ENCODE results near the gene RHOT2. TPM values are rescaled to one million over a fixed set of nuclear protein-coding genes. Genes with fewer than 3 reads are reported as not detected.

The RHOT2 gene
- total and polyA plus RNA-seq, 2 of the 8 experiments (the other 6 are each of a cell fraction or from before 2014, with no cell fraction given) = 149 to 194 TPM

- TF ChIP-seq TAF7 (optimal IDR thresholded peaks at IDR 0.05; ENCODE audit: borderline replicate concordance, low read depth, low read length) = peak; percentile 92
- TF ChIP-seq SIN3A (conservative IDR thresholded peaks at IDR 0.05 in 1 of 2, IDR thresholded peaks at IDR 0.05 in 1 of 2; ENCODE audit: low read depth in 1 of 2, low read length in 2 of 2) = peak in 1 of 2 experiments; percentile 96; a peak in 2 of 4 replicates
- TF ChIP-seq GABPA (IDR thresholded peaks at IDR 0.05; ENCODE audit: borderline replicate concordance, insufficient read depth, low read length) = peak; percentile 91
- no peak for TF ChIP-seq EGR1 (IDR thresholded peaks at IDR 0.05; ENCODE audit: borderline replicate concordance, low read depth, low read length)
- peak; percentile 73; the same call in 1 of the 2 replicates for TF ChIP-seq POLR2AphosphoS5 (IDR thresholded peaks at IDR 0.05; ENCODE audit: low read depth, low read length)
- peak; percentile 62; the same call in 1 of the 2 replicates for TF ChIP-seq ATF2 (IDR thresholded peaks at IDR 0.05; ENCODE audit: low read length)
- TF ChIP-seq KDM5A (IDR thresholded peaks at IDR 0.05; ENCODE audit: low read length) = 0 out of 2 replicates have a peak, but pooled peaks have one; percentile 42
- TF ChIP-seq TAF1 (IDR thresholded peaks at IDR 0.05; ENCODE audit: low read depth, low read length) = peak; percentile 92
- peak; percentile 14; the same call in 1 of the 2 replicates for TF ChIP-seq GTF2F1 (IDR thresholded peaks at IDR 0.05; ENCODE audit: borderline replicate concordance, low read depth, low read length)
- peak; percentile 60; the same call in 1 of the 2 replicates for TF ChIP-seq CHD2 (IDR thresholded peaks at IDR 0.05; ENCODE audit: low read length)
- TF ChIP-seq ATF3 (IDR thresholded peaks at IDR 0.05; ENCODE audit: insufficient read depth, low read depth, low read length) = no peak
- peak; percentile 55; the same call in 1 of the 2 replicates for TF ChIP-seq SP1 (IDR thresholded peaks at IDR 0.05; ENCODE audit: low read depth, low read length)
- TF ChIP-seq CTCF (IDR thresholded peaks at IDR 0.05; ENCODE audit: control extremely low read depth in 1 of 3, insufficient read depth in 1 of 3, low read depth in 1 of 3, low read length in 3 of 3) = no peak
- no peak for TF ChIP-seq CEBPB (IDR thresholded peaks at IDR 0.05; ENCODE audit: low read depth, low read length)
- TF ChIP-seq USF2 (IDR thresholded peaks at IDR 0.05; ENCODE audit: low read length) = no peak
- peak; percentile 80 for TF ChIP-seq TBP (IDR thresholded peaks at IDR 0.05; ENCODE audit: low read depth, low read length)
- no peak for TF ChIP-seq EZH2 (IDR thresholded peaks at IDR 0.05; ENCODE audit: low read depth, low read length, severe bottlenecking)
- peak; percentile 32; the same call in 1 of the 2 replicates for TF ChIP-seq SP2 (IDR thresholded peaks at IDR 0.05; ENCODE audit: low read length)
Measured at GRCh38 chr16:684071-684794, 16.3 kb downstream of the RHOT2 start, which contains the start of gene JMJD8 (continued).

All from H1 (cell line).